Amniotic epithelial cell (primary cell): ENCODE data around the gene RASSF7.
A peak's percentile ranks its signal among the peaks of the same experiment; 100 is the strongest.

ENCODE experiments used
- DNase-seq: peaks from one replicate; pipeline ENCODE4 v3.0.0-alpha.2; 2010; ENCODE audit warnings: low read depth

The RASSF7 gene

DNA sequence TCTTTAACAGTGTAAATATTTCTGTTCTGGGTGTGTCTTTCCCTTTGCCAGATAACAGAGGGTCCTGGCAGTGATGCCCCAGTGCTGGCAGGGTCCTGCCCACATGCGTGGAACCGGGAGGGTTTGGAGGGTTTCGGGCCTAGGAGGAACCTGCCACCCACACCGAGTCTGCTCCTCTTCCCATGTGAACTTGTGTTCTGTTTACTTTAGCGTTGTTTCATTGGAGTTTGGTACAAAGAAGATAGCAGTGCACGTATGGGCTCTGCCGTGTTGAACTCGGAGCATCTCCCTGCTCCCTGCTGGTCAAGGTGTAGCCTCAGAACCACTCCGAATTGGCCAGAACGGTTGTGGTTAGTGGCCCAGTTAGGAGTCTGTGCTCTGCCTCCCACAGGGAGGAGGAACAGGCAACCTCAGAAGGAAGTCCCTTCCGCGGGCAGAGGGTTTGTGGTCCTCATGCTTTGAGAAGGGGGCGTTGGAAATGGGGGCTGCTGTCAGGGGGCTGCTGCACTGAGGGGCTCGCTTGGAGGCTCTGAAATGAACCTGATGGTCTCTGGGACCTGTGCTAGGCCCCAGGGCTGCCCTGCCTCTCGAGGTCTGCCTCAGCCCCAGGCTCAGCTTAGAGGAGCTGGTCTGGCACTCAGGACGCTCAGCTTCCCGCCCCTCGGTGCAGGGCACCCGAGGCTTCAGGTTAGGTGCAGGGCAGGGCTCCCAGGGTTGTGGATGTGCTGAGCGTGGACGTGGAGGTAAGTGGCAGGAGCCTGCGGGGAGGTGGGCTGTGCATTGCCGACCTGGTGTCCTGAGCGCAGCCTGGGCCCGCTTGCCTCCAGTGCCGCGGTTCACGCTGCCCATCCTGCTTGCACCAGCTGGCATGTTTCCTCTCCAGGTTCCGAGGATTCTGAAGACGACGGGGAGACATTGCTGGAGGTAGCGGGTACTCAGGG is 25.9 kb downstream of the RASSF7 start:
- no peak for DNase-seq

DNA sequence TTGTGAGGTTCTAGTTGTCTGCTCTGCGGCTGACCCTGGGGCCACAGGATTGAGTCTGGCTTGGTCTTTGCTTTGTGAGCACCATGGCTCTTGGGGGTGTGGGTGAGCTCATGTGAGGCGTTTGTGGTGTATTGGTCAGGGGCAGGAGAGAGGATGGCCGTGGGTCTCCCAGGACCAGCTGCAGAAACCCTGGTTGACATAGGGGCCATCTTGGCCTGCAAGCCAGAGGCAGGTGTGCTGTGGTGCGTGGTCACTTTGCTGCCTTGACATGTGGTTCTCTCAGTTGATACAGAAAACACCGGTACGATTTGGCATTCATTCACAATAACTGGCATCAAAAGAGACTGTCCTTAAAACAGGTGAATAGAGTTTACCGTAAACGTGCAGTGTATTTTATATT is 26.8 kb downstream of the RASSF7 start:
- no peak for DNase-seq

DNA sequence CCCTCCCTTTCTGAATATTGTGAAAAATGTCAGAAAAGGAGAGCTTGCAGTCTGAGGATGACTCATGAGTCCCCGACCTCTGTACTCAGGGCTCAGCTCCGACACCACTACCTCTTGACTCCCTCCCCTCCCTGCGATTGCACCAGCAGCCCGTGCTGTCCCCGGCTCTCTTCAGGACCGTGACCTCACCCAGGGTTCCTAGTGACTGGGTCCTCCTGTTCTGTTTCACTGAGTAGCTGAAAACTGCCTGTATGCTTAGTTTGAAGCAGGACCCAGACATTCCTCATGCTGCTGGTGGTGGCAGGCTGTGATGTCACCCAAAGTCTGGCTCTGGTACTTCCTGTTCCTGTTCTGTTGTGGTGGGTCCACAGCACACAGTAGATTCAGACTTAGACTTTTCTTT is 27.2 kb downstream of the RASSF7 start:
- peak; percentile 87 for DNase-seq

DNA sequence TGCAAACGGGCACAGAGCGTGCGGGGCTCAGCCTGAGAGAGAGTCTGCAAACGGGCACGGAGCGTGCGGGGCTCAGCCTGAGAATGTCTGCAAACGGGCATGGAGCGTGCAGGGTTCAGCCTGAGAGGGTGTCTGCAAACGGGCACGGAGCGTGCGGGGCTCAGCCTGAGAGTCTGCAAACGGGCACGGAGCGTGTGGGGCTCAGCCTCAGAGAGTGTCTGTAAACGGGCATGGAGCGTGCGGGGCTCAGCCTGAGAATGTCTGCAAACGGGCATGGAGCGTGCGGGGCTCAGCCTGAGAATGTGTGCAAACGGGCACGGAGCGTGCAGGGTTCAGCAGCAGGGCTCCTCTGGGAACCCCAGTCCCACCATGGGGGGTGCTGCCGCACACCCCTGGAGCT is 29.0 kb downstream of the RASSF7 start:
- no peak for DNase-seq

DNA sequence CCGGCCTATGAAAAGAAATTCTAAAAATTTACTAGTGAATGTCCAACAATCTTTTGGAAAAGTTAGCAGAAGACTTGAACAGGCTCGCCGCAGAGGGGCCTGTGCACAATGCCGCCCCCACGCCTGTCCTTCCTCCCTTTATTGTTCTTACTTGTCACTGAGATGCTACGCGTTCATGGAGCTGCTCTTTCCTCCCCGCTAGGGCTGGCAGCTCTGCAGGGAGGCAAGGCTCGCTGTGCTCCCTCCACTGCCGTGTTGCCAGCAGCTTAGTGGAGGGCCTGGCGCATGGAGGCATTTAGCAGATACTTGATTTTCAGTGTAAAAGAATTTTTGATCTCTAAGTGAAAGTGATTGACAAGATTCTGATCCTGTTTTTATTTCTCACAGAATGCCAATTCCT is 30.2 kb downstream of the RASSF7 start:
- DNase-seq = no peak

DNA sequence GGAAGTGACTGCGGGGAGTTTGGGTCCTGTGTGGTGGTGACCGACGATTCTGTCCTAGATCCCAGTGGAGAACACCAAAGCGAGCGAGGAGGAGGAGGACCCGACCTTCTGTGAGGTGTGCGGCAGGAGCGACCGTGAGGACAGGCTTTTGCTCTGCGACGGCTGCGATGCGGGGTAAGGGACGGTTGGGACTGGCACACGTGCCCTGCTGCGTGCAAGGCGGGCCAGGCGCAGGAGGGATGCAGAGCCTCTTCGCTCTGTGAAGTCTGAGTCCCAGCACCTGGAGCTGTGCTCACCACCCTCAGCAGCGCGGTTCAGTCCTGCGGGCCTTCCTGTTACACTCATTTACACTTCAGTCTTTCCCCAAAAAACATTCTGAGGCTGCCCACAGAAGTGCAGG is 31.7 kb downstream of the RASSF7 start:
- DNase-seq = no peak

DNA sequence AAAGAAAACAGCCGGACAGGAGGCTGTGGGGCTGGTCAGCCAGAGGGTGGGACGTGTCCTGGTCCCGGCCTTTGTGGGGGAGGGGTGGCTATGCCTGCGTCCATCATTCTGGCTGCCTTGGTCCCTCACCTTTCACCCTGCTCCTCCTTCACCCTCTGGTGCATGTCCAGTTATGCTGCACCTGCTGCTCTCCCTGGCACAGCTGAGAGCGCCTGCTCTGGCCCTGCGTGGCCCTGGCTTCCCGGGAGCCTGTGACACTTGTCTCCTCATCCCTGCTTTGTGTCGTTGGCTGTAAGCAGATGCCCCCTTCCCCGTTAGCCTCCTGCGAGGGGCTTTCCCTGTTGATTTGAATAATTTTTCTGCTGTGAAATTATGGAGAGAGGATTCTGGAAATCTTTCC is 32.1 kb downstream of the RASSF7 start:
- DNase-seq = no peak

DNA sequence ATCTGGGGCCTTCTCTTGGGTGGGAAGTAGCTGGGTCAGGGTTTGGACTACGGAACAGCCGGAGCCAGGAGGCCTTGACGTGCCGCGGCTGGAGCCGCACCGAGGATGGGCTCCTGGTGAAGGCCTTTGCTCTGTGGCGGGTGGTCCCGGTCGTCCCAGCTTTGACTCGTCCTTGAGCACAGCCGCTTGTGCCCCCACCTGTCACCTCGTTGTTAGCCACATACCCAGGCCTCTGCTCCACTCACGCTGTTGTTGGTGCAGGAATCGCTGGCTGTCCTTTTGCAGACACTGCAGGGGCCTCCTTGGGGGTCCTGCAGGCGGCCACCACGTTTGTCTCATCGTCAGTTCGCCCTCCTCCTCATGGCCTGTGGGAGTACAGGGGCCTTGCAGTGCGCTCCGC is 32.6 kb downstream of the RASSF7 start:
- DNase-seq = no peak

DNA sequence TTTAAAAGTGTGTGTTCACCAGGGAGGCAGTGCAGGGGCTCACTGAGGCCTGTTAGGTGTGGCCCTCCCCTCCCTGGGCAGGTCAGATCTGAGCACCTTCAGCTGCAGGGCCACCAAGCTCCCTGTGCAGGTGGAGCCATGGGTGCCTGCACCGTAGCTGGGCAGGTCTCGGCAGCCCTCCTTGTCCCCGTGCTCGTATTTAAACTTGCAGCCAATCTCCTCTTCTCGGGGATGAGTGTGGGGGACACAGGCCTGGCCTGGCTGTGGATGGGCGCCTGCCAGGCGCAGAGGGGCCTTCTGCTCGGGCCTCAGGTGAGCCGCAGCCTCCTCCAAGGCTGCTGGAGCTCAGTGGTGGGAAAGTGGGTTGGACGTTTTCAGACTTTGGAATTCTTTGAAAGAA is 34.6 kb downstream of the RASSF7 start:
- no peak for DNase-seq

DNA sequence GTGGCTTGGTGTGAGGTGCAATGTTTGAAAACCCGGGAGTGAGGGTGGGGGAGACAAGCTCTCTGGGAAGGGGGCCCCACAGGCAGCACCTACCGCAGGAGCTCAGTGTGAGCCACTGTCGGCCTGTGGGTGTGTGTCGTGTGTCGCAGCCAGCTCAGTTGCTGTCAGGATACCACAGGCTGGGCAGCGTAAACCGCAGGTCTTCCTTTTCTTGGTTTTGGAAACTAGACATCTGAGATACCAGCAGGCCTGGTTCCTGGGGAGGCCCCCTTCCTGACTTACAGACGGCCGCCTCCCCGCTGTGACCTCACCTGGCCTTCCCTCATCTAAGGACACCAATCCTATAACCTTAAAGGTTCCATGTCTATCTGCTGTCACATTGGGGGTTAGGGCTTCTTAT is 35.6 kb downstream of the RASSF7 start:
- DNase-seq = no peak

DNA sequence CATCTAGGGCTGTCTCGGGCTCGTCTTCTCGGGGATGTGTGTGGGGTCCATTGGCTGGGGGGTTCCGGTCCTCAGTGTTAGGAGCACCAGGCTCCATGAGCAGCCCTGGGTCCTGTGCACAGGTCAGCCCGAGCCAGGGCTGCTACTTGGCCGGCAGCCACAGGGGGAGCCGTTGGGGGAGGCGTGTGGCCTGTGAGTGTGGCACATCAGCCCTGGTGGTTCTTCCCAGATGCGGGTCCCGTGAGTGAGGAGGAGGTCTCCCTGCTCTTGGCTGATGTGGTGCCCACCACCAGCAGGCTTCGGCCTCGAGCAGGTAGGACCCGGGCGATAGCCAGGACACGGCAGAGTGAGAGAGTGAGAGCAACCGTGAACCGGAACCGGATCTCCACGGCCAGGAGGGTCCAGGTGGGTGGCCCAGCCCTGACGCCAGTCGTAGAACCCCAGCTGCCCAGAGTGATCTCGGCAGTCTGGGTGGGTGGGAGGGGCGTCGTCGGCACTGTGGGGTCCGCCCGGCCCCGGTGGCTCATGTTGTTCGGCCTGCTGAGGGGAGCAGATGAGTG is 36.5 kb downstream of the RASSF7 start:
- no peak for DNase-seq

DNA sequence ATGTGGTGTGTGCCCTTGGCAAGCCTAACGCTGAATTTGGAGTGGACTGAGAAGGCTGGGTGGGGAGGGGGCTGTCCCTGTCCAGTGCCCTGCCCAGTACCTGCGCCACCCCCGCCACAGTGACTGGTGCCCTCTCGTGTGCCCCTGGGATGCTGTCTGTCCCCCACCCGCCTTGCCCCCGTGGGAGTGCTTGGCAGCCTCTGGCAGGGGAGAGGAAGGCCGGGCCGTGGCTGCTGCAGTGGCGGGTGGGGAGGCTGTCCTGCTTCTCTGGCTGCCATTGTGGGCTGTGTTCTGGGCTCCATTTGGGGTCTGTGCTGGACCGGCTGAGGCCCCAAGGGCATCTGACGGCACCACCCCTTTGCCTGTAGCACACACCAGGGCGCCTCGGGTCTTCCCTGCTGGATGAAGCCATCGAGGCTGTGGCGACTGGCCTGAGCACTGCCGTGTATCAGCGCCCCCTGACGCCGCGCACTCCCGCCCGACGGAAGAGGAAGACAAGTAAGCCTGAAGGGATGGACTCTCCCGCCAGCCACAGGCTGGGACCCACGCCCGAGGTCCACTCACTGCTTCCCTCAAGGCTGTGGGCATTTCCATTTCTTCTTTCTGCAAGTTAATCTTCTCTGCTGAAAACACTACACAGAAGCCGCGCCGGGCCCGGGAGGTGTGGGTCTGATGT is 37.4 kb downstream of the RASSF7 start:
- DNase-seq = no peak

DNA sequence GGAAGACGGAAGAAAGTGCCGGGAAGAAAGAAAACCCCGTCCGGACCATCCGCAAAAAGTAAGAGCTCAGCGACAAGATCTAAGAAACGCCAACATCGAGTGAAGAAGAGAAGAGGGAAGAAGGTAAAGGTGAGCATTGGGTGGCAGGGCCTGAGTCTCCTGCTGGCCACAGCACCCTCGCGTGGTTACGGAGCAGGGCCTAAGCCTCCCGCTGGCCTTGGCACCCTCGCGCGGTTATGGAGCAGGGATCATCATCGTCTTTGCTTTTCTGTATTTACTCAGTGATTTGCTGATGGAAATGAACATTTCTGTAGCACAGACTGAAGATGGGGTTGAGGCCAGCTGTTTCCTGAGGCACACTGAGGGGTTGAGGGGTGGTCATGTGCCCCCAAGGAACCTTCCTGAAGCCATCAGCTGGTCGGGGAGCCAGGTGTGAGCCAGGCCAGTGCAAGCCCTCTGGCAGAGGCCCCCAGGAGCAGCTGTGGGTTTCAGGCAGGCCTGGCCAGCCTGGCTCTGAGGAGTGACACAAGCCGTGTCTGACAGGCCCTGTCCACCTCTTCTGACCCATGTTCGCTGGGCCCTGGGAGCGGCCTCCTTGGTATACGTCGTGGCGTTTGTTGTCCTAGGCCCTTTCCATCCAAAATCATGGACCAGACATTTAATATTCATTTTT is 40.9 kb downstream of the RASSF7 start:
- DNase-seq = no peak

DNA sequence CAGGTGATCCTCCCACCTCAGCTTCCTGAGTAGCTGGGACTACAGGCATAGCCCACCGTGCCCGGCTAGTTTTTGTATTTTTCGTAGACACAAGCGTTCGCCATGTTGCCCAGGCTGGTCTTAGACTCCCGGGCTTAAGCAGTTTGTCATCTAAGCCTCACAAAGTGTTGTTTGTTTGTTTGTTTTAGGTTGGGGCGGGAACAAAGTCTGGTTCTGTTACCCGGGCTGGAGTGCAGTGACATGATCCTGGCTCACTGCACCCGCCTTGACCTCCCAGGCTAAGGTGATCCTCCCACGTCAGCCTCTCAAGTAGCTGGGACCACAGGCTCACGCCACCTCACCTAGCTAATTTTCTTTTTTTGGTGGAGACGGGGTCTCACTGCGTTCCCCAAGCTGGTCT is 42.4 kb downstream of the RASSF7 start:
- DNase-seq = no peak

DNA sequence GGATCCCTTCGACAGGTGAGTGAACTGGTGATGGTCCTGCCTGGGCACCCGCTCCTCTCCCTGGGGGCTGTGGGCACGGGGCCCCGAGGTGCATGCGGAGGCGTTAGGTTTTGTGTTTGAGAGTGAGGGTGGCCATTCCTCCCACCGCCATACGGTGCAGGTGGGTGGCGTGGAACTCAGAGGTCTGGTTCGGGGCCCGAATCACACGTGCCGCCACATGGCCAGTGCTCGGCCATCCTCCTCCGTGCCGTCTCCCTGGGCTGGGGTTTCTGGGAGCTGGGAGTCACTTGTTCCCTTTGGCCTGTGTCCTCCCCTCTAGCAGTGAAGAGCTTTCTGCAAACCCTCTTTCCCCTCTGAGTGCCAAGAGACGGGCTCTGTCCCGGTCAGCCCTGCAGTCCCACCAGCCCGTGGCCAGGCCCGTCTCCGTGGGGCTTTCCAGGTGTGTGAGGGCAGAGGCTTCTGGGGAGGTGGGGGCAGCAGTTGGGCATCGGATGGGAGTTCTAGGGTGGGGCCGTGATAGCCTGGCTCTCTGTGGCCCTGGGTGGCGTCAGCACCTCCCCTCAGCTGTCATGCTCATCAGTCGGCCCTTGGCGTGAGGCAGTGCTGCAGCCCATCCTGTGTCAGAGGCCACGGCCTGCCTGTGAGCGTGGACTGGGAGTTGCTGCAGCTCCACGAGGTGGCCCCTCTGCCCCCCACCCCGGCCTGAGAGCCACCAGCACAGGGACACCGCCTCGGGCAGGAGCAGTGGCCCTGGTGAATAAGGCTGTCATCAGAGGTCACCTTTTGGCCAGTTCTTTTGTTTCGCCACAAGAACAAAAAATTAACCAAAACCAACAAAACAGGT is 44.7 kb downstream of the RASSF7 start:
- DNase-seq = no peak

DNA sequence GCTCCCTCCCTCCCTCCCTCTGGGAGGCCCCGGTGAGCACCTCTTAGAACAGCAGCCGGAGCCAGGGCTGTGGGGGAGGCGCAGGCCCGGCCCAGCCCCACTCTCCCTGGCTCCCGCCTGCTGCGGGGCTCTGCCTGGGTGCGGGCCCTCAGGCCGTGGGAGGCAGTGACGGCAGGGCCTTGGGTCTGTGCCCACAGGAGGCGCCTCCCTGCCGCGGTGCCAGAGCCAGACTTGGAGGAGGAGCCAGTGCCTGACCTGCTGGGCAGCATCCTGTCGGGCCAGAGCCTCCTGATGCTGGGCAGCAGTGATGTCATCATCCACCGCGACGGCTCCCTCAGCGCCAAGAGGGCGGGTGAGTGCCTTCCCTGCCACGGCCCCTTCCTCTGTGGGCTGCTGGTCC is 45.5 kb downstream of the RASSF7 start:
- peak; percentile 93 for DNase-seq

DNA sequence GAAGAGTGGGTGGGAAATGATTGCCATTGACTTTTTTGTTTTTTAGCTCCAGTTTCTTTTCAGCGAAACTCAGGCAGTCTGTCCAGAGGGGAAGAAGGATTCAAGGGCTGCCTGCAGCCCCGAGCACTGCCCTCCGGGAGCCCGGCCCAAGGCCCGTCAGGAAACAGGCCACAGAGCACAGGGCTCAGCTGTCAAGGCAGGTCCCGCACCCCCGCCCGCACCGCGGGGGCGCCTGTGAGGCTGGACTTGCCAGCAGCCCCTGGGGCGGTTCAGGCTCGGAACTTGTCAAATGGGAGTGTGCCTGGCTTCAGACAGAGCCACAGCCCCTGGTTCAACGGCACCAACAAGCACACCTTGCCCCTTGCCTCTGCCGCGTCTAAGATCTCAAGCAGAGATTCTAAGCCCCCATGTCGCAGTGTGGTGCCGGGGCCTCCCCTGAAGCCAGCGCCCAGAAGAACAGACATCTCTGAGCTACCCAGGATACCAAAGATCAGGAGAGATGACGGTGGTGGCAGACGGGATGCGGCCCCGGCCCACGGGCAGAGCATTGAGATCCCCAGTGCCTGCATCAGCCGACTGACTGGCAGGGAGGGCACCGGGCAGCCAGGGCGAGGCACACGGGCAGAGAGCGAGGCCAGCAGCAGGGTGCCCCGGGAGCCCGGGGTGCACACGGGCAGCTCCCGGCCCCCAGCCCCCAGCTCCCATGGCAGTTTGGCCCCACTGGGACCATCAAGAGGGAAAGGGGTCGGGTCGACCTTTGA is 46.4 kb downstream of the RASSF7 start:
- no peak for DNase-seq

DNA sequence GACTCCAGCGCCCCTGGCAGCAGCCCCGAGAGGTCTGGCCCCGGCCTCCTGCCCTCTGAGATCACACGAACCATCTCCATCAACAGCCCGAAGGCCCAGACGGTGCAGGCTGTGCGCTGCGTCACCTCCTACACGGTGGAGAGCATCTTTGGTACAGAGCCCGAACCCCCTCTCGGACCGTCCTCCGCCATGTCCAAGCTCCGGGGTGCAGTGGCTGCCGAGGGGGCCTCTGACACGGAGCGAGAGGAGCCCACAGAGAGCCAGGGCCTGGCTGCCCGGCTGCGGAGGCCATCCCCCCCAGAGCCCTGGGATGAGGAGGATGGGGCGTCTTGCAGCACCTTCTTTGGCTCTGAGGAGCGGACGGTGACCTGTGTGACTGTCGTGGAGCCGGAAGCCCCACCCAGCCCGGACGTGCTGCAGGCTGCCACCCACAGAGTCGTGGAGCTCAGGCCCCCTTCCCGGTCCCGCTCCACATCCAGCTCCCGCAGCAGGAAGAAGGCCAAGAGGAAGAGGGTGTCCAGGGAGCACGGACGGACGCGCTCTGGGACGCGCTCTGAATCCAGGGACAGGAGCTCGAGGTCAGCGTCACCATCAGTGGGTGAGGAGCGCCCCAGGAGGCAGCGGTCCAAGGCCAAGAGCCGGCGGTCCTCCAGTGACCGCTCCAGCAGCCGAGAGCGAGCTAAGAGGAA is 47.3 kb downstream of the RASSF7 start:
- DNase-seq = no peak

DNA sequence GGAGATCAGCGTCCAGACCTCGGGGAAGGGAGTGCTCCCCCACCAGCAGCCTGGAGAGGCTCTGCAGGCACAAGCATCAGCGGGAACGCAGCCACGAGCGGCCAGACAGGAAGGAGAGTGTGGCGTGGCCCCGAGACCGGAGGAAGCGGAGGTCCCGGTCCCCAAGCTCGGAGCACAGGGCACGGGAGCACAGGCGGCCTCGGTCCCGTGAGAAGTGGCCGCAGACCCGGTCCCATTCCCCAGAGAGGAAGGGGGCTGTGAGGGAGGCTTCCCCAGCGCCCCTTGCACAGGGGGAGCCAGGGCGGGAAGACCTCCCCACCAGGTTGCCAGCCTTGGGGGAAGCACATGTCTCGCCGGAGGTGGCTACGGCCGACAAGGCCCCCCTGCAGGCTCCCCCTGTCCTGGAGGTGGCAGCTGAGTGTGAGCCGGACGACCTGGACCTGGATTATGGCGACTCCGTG is 48.1 kb downstream of the RASSF7 start:
- DNase-seq = no peak

DNA sequence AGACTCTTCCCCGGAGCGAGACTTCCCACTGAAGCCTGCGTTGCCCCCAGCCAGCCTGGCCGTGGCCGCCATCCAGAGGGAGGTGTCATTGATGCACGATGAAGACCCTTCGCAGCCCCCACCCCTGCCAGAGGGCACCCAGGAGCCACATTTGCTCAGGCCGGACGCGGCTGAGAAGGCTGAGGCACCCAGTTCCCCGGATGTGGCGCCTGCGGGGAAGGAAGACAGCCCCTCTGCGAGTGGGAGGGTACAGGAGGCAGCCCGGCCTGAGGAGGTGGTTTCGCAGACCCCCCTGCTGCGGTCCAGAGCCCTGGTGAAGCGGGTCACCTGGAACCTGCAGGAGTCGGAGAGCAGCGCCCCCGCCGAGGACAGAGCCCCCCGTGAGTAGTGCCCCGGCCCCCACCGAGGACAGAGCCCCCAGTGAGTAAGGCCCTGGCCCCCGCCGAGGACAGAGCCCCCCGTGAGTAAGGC is 48.6 kb downstream of the RASSF7 start:
- no peak for DNase-seq
